GM19467 (cell line): ENCODE data around the gene ADAMTS4.

Source experiments
- ATAC-seq: cut with Tn5 transposase; IDR thresholded peaks from one replicate; pipeline ENCODE4 v1.9.1; 2021; ENCODE audit warnings: mild to moderate bottlenecking, moderate library complexity; ENCODE audit not compliant: unreplicated experiment

Gene ADAMTS4

GRCh38 chr1:161158316-161159010 is 40.4 kb downstream of the ADAMTS4 start:
- peak; percentile 6 for ATAC-seq

- ATAC-seq: no peak
Measured at GRCh38 chr1:161157867-161158266, 41.0 kb downstream of the ADAMTS4 start.

- peak; percentile 71 for ATAC-seq
Measured at GRCh38 chr1:161153682-161154337, 45.0 kb downstream of the ADAMTS4 start, which contains the start of gene UFC1. Gene UFC1 (plus strand): TSS chr1:161153978. CDS start chr1:161153998, 20 bp downstream.

GRCh38 chr1:161153176-161153575 is 45.7 kb downstream of the ADAMTS4 start:
- ATAC-seq: no peak

GRCh38 chr1:161145832-161146231 is 53.0 kb downstream of the ADAMTS4 start:
- no peak for ATAC-seq

- no peak for ATAC-seq
Measured at GRCh38 chr1:161140755-161141400, 58.0 kb downstream of the ADAMTS4 start.

GRCh38 chr1:161139766-161140165 is 59.1 kb downstream of the ADAMTS4 start:
- ATAC-seq: no peak

GRCh38 chr1:161138431-161138830 is 60.4 kb downstream of the ADAMTS4 start:
- no peak for ATAC-seq

GRCh38 chr1:161137881-161138280 is 61.0 kb downstream of the ADAMTS4 start:
- no peak for ATAC-seq
